UCSD-AML1 (cell line): Measurements from ENCODE around the gene DNASE1L1.

Source experiments
- DNase-seq: peaks from one replicate; lab custom pipeline; 2025; ENCODE audit not compliant: unreplicated experiment; lab: John Stamatoyannopoulos, UW

Gene DNASE1L1

DNA sequence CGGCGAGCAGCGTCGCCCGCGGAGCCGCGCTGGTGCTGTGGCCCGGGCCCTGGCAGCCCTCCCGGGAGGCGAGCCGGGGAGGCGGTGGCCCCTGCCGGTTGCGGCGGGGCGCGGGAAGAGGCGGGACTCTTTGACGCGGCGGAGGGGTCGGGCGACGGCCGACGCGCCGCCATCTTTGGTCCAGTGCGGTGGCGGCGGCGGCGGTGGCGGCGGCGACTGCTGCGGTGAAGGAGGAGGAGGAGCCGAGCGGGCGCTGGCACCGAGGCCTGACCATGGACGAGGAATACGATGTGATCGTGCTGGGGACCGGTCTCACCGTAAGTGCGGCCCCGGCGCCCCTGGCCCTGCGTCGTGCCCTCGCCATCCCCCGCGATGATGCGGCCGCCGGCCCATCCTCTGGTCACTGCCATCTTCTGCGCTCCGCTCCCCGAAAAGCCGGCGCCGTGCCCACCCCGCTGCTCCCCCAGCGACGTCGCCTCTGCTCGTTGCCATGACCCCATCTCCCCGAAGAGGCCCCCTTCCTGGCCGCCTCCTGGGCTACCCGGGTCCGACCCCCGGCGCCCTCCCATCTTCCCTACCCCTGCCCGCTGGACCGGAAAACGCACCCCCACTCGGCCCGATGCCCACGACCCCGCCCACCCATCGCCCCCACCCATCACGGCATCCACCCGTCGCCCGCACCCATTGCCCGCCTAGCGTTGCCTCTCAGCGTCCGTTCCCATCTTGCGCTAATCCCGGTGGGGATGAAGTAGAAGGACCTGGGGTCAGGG lies 28.1 kb upstream of the DNASE1L1 start, which contains the start of gene GDI1:
GDI1 (plus strand) TSS at position 172 of the 770 bp plus-strand sequence; CDS start at position 273, 101 bp downstream.
- peak; percentile 47 for DNase-seq

DNA sequence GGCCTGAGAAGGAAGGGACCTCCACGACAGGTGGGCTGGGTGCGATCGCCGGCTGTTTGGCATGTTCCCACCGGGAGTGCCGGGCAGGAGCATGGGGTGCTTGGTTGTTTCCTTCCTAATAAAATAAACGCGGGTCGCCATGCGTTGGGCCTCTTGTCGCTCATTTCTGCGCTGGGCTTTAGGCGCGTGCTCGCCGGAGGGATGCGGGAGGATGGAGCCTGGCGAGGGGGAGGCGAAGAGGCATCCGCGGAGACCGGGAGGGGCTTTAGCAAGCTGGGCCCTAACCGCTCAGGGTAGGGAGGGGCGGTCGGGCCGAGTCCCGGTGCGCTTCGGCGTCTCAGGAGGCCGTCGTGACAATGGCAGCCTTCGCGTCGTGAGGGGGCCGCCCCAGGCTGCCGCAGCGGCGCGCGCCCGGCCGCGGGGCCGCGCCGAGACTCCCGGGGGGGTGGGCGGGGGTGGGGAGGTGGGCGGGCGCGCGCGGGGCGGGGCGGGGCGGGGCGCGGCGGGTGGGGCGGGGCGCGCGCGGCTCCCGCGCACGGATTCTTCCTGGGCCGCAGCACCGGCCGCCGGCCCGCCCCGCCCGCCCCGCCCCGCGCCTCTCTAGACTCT lies 27.4 kb upstream of the DNASE1L1 start:
- DNase-seq, result no peak

DNA sequence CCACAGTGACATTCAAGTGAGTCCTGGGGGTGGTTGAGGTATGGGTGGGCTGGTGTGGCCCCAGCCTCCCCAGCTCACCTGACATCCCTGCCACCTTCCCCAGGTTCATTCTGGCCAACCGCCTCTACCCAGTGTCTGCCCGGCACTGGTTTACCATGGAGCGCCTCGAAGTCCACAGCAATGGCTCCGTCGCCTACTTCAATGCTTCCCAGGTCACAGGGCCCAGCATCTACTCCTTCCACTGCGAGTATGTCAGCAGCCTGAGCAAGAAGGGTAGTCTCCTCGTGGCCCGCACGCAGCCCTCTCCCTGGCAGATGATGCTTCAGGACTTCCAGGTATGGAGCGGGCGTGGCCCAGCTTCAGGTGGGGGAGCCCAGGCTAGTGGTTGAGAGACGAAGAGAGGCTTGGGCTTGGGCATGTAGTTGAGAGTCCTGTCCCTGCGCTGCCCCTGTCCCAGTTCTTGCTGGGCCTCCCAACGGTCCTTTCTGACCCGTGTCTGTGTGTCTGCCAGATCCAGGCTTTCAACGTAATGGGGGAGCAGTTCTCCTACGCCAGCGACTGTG lies 26.2 kb upstream of the DNASE1L1 start:
- no peak for DNase-seq

GRCh38 chrX:154434394-154435168 lies 25.5 kb upstream of the DNASE1L1 start:
- DNase-seq, result no peak

DNA sequence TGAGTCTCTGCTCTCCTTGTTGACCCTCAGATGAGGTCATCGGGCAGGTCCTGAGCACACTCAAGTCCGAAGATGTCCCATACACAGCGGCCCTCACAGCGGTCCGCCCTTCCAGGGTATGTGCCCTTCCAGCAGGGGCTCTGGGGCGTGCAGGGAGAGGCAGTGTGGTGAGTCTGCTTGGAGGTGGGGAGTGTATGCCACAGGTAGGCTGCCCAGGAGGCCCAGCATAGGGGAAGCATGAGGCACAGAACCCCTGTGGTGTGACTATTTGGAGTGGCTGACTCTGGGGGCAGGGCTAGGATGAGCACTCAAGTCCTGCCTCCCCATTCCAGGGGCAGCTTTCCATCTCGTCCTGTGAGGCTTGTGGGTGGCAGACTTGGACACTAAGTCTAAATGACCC lies 24.6 kb upstream of the DNASE1L1 start:
- DNase-seq, result no peak

GRCh38 chrX:154432210-154432609 lies 23.2 kb upstream of the DNASE1L1 start:
- no peak for DNase-seq

- peak; percentile 32 for DNase-seq
Measured at GRCh38 chrX:154431341-154431740, 22.3 kb upstream of the DNASE1L1 start.

GRCh38 chrX:154430916-154431315 lies 21.9 kb upstream of the DNASE1L1 start:
- DNase-seq, result no peak

DNA sequence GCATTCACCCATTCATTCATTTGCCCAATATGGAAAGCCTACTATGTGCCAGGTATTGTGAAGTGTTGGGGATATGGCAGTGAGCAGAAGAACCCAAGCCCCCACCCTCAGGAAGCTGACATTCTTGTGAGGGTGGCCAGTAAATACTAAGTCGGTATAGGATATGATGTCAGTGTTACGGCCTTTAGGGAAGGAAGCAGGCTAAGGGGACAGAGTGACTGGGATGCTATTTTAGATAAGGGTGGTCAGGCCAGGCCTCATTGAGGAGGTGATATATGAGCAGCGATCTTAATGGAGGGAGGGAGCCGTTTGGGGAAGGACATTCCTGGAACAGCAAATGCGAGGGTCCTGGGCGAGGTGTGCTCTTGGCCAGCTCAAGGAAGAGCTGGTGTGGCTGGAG lies 21.4 kb upstream of the DNASE1L1 start:
- no peak for DNase-seq

- DNase-seq, result no peak
Measured at GRCh38 chrX:154429711-154430110, 20.7 kb upstream of the DNASE1L1 start.

- peak; percentile 88 for DNase-seq
Measured at GRCh38 chrX:154428176-154429171, 19.4 kb upstream of the DNASE1L1 start, which contains the start of gene ATP6AP1. ATP6AP1 (plus strand) TSS chrX:154428677; CDS start chrX:154428693, 16 bp downstream.

DNA sequence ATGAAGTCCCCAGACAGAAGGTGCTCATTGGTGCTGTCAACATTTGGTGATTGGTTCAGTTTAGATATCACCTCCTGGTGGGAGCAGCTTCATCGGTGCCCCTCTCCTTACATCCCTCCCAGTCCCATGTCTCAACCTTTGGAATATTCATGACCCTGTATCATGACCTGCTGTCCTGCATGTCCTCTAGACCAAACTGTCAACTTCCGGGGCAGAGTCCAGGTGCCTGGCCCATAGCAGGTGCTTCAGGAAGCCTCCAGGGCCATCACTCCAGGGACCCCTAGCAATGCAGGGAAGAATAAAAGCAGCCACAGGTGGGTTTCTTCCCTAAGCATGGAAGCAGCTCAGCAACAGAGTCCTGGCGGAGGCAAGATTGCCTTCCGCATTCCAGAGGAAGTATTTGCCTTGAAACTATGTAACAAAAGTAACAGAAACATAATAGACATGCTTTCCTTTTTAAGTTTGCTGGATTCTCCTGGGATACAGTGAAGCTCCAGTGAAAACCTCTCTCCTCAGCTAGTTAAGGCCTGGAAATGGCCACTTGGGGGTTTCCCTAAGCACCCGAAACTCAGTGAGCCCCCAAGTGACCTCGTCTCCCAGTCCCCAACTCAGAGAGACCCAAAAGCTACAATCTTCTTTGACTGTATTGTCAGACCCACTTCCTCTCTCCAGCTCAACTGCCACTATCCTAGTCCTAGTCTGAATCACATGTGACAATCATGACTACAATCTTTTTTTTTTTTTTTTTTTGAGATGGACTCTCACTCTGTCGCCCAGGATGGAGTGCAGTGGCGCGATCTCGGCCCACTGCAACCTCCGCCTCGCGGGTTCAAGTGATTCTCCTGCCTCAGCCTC lies 18.1 kb upstream of the DNASE1L1 start:
- no peak for DNase-seq

GRCh38 chrX:154420402-154420756 lies 11.3 kb upstream of the DNASE1L1 start:
- DNase-seq, result no peak

DNA sequence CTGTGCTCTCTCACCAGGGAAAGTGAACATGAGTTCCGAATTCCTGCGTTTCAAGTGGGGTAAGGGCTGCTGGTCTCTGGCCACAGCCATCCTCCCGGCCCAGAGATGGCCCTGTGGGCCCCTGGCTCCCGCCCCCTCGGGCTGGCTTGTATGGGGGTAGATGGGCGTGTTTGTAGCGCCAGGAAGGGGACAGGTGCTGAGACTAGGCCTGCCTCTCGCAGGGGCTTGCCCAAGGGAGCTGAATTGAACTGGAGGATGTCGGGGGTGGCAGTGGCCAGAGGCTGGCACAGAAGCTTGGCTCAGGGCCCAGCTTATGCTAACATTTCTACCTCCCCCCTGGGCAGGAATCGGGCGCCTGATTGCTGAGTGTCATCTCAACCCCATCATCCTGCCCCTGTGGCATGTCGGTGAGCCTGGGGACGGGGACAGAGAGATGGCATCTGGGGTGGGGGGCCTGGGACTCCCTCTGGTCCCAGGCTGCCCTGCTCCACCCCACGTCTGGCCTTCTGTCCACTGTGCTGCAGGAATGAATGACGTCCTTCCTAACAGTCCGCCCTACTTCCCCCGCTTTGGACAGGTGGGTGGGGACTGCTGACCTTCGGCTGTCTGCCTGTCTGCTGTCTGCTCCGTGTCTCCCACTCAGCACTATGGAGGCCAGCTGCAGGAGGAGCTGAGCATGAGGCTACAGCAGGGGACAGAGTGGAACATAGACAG lies 10.8 kb upstream of the DNASE1L1 start:
- DNase-seq, result no peak

DNA sequence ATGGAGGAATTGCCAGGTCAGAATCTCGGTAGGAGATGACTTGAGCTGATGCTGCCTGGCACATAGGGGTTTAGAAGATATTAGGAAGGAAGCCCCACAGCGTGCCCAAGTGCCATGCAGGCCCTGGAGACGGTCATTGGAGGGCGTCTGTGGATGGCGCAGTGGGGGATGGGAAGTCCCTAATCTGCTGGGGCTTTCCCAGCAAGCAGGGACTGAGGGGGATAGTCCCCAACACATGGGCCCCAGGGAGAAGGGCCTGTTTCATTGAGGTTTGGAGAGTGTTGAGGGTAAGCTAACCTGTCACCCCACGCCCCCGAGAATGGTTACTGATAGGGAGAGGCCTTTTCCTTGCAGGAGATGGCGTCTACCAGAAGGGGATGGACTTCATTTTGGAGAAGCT lies 10.1 kb upstream of the DNASE1L1 start:
- no peak for DNase-seq

DNA sequence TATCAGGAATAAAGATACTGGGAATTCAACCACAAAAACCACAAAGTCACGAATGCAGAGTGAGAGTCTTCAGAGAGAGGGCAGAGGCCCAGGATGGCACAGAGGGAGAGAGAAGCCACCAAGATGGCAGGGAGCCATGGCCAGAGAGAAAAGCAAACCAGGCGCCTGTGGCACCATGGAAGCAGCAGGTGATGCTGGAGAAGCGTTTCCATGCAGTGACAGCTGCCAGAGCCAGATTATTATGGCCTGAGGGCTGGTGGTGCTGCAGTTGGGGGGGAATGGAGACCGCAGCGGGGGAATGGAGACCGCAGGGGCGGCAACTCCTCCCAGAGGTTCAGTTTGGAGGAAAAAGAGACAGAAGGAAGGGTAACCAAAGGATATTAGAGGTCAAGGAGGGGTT lies 8.1 kb upstream of the DNASE1L1 start:
- DNase-seq, result no peak

GRCh38 chrX:154413142-154413541 lies 4.1 kb upstream of the DNASE1L1 start:
- no peak for DNase-seq

- peak; percentile 55 for DNase-seq
Measured at GRCh38 chrX:154412468-154412867, 3.4 kb upstream of the DNASE1L1 start.

DNA sequence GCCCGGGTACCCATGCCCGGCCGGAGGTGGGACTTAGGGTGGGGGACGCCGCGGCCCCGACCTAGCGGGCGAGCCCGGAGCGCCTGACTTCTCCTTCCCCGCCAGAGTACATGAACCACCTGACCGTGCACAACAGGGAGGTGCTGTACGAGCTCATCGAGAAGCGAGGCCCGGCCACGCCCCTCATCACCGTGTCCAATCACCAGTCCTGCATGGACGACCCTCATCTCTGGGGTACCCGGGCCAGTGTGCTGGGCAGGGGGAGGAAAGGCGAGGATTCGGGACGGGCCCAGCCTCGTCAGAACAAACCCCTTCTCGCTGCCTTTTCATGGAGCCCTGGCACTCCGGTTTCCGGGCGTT lies 2.9 kb upstream of the DNASE1L1 start:
- DNase-seq, result peak; percentile 54
